OCI-M2 (cell line): ENCODE measurements around the gene LY6G6D.

Source experiments
- DNase-seq: peaks from one replicate; lab custom pipeline; 2025; ENCODE audit not compliant: unreplicated experiment; lab: John Stamatoyannopoulos, UW

The LY6G6D gene

DNA sequence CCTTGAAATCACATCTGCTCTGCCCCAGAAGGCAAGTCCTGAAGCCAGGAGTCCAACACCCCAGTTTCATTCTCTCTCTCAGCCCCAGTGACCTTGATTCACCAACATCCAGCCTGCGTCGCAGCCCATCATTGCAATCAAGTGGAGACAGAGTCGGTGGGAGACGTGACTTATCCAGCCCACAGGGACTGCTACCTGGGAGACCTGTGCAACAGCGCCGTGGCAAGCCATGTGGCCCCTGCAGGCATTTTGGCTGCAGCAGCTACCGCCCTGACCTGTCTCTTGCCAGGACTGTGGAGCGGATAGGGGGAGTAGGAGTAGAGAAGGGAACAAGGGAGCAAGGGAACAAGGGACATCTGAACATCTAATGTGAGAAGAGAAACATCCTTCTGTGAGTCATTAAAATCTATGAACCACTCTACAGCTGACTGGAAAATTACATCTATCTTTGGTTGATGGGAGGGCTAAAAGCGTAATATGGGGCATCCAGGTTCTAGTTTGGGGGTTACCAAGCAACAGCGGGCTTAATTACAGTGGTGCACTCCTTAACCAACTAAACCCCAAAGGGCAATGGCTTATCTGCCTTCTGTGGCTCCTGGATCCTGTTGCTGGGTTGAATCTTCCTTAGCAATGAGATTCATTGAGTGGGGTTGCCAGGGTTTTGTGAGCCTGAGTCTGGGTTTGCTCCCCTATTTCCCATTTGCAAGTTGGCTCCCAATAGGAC is 2.5 kb downstream of the LY6G6D start:
- no peak for DNase-seq

DNA sequence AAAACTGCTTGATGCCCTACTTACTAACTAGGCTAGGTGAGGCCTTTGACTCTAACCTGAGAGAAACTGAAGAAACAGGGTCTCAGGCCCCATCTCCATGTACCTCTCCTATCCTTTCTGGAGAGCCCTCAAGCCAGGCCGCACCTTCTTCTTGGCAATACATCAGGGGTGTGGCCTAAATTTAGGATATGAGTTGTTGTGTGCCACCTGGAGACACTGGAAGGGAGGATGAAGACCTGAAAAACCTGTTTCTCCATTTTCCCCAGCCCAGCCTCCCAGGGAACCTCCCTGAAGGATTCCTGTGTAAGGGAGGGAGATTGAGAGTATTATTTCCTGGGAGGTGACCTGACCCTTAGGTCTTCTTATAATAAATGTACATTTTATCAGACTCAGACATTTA is 3.1 kb downstream of the LY6G6D start:
- no peak for DNase-seq

DNA sequence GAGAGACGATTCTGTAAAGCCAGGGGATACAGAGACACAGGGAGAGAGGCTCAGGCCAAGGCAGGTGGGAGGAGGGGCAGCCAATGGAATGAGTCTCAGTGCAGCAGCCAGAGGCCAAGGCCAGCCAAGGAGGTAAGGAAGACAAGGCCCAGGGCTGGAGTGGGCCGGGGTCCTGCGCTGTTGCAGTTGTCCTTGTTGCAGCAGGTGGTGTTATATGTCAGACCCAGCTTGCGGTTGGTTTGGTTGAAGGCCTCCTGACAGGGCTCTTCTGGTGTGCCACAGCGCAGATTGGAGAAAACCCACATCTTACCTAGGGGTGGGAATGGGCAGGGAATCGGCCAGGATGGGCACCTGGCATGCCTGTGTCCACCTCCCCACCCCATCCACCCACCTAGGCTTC is 3.9 kb downstream of the LY6G6D start:
- no peak for DNase-seq

DNA sequence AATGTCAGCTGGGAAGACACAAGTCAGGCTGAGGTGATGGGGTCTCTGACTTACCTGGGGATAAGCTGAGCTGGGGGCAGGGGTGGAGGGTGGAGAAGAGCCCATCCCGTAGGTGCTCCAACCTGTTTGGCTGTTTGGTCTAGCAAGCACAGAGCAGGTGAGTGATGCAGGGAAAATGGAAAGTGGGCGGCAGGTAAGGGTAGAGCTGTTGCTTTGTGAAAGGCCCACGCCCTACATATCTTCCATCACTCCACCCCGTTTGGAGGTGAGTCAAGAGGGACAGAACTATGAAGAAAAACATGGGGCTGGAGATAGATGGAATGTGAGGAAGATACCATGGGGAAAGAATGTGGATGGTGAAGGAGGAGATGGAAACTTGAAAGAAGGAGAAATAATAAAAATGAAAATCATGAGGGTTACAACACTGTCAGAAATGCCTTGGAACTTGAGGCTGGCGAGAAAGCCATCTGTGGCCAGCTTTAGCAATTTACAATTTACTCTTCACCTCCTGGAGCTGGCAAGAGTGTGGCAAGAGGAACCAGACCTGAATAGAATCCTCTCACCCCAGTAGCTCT is 5.1 kb downstream of the LY6G6D start:
- no peak for DNase-seq

DNA sequence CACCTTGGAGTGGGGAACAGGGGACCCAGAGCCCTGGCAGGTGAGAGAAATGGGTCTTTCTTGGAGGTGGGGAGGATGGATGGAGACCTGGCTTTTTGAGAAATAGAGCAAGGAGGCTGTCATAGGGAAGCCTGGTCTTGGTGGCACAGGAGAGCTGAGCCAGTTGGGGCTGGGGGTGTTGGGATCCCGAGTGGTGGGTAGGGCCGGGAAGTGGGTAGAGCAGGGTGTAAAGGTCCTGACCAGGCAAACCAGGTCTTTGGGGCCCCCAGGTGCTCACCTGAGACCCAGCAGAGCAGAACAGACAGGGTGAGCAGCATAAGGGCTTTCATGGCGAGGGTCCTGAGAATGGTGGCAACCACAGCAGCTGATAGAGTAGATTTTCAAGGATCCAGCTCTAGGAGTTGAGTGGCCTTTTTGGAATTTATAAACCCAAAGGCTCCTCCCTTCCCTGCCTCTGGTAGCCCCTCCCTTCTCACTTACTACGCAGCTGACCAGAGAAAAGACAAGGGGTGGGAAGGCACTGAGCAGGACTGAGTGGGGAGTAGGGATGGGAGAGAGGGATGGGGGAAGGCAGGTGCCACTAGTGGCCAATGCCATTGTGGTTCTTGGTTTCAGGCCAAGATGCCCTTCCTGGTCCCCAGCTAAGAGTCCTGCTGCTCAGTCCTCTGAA is 6.3 kb downstream of the LY6G6D start, which contains the start of gene LY6G6C:
LY6G6C (minus strand) TSS at position 396 of the 670 bp plus-strand sequence; CDS start at position 329, 67 bp downstream.
- DNase-seq, result no peak

DNA sequence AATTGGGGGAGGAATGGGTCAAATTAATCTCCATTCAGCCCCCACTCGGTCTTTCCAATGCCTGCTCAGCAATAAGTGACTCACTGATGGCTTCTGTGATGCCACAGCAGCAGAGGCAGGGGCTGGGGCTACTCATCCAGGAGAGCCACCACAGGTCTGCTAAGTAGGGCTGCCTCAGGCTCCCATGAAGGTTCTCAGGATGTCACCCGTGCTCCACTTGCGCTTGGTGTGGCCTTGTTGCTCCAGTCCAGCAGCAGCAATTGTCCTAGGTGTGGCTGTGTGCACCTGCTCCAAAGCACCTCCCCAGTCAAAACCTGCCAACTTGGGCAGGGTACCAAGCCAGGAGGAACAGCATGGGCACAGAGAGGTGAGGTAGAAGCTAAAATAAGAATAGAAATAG is 7.0 kb downstream of the LY6G6D start:
- no peak for DNase-seq

DNA sequence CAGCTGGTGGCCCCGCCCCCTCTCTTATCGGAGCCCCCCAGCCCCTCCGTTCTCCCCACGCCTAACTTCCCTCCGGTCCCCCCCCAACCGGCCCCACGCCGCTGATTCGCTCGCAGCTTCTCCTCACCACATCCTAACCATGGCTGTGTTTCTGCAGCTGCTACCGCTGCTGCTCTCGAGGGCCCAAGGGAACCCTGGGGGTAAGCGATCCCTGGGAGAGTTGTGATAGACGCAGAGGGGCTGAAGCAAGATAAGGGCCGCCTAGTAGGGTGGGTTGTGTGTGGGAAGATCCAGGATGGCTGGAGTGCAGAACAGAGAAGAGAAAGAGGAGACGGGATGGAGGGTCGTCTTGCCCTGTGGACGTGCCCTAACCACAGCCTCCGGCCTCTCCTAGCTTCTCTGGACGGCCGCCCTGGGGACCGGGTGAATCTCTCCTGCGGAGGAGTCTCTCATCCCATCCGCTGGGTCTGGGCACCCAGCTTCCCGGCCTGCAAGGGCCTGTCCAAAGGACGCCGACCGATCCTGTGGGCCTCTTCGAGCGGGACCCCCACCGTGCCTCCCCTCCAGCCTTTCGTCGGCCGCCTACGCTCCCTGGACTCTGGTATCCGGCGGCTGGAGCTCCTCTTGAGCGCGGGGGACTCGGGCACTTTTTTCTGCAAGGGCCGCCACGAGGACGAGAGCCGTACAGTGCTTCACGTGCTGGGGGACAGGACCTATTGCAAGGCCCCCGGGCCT is 8.3 kb downstream of the LY6G6D start, which contains the start of gene MPIG6B:
MPIG6B (plus strand) TSS at position 129 of the 735 bp plus-strand sequence; CDS start at position 140, 11 bp downstream.
- peak; percentile 78 for DNase-seq

DNA sequence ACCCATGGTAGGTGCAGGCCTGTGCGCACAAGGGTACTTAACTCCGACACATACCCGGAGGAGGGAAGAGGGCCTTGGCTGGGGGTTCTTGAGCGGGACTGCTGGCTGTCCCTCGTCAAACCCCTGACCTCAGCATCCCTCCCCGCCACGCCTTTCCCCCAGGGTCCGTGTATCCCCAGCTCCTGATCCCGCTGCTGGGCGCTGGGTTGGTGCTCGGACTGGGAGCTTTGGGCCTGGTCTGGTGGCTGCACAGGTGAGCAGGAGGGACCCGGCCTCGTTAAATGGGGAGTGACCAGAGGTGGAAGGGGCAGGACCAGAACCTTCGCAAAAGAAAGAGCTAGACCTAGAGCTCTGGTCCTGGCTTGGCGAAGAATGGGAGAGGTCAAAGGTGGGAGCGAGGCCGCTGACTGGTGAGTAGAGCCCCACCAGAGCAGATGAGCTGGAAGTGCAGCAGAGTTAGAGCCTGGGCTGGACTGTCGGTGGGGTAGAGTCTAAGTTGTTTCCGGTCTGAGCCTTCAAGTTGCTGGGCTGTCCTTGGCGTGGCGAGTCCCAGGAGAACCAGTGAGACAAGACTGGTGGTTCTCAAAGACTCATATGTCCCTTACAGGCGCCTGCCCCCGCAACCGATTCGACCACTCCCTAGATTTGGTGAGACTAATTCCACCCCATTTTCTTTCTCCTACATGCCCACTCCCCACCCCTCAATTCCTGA is 9.0 kb downstream of the LY6G6D start:
- no peak for DNase-seq

DNA sequence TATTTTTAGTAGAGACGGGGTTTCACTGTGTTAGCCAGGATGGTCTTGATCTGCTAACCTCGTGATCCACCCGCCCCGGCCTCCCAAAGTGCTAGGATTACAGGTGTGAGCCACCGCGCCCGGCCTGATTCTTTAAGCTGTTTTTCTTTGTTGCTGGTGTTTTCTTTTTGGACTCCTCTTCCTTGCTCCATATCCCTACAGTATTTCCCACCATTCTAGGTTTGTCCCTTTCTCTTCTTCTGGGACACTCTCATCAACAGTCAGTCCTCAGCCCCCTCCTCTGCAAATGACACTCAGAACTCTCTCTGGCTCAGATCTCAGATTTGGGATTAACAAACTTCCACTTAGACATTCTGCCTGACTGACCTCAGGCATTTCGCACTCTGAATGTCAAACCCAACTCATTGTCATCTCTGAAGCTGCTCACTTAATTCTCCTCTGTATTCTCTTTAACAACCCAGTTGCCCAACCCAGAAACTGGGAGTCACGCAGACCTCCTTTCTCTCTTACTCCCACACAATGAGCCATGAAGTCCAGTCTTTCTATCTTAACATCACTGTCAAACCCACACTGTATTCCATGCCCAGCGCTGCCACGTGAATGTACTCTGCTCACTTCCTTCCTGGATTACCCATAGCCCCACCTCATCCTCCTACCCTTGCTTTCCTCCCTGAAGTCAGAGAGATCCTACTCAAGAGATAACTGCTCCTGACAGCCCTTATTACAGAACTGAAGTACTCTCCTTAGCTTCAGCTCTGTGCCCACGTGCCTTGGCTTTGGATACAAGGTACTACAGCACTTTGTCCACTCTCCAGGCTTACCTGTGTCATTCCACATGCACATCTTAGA is 10.6 kb downstream of the LY6G6D start:
- DNase-seq, result no peak

DNA sequence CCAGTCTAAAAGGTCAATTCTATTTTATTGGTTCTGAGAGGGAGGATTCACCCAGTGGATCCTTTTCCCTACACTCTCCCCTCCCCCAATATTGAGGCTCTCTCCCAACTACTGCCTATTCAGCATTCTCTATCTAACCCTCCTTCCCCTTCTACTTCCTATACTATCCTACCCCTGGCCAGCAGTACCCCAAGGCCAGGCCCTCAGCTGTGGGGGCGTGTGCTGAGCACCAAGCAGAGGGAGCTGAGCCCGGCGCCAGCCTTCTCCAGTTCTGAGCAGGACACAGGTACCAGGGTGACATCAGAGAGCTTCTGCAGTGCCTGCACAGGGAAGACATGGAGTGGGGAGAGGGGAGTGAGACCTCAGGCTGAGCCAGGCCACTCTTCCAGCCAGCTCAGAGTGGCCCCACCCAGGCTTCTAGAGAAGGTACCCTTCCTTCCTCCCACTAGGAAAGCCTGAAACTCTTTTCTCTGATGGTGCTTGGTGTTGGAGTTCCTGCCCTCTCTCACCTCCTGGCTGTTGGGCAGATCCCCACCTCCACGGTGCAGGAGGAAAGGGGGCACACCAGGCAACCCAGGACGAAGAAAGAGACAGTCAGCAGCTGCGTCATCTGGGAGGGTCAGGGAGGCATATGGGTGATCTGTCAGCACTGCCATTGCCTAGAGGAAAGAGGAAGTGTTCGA is 12.0 kb downstream of the LY6G6D start:
- DNase-seq, result no peak

DNA sequence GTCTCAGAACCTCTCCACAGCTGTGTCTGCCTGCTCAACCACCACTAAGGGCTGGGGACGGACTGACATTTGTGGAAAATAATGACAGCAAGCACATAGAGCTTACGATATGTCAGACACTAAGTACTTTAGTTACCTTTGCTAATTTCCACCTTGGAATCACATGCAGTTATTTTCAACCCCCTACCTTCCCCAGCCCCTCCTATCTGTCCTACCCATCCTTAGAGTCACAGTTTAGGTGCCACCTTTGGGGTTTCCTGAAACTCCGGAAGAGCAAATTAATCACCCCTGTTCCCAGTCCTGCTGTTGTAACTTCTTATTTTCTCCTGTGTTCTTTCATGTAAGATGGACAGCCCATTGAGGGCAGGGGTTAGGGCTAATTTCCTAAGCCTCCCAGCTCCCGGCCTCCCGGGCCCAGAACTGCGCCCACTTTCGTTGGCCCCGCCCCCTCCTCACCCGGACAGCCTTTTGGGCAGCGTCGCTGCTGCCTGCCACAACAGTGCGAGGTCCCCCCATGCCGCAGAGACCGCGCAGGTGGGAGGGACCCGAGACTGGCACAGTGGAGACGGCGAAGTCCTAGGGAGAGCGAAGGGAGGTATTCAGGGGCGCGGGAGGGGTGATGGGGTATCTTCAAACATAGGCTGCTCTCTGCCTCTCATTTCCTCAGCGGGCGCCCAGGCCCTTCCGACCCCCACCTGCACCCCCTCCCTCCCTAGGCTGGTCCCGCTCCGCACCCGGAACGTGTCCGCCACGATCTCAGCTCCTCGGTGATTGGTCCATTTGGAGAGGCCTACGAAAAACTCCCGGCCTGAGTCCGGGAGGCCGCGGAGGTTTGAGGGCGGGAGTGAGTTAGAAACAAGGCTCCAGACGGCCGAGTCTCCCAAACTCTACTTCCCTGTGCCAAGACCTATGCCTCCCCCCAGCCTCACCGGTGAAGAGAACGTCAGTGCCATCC is 12.8 kb downstream of the LY6G6D start:
- DNase-seq, result no peak

DNA sequence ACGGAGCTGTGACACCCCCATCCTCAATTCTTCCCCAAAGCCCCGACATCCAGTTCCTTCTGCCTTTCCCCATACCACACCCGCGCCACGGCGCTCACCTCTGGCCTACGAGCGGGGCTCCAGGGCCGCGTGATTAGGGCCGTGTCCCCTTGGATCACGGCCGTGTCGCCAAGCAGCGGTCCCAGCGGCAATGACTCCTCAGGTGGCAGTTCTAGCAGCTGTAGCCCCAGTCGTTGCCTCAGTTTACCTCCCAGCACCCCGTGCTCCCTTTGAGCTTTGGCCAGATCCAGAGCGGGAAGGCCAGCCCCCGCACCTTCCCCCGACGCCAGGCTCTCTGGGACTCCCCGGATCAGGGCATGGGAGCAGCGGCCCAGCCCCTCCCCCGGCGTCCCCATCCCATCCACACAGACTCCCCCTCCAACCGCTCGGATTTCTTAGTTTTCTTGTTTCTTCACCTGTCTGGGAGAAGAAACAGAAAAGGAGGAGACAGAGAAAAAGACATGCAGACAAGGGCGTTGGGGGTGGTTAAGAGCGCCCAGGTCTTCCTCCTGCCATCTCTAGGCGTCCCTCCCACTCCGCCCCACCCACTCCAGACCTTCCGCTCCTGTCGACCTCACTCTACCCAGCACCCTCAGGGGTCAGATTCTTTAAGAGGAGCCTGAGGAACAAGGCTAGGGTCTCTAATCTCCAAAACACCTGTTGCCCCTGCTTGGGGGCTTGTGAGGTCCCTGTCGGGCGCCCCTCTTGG is 13.8 kb downstream of the LY6G6D start, which contains the start of gene DDAH2:
DDAH2 (minus strand) TSS at position 533 of the 748 bp plus-strand sequence; CDS start at position 395, 138 bp downstream.
- DNase-seq, result peak; percentile 94

DNA sequence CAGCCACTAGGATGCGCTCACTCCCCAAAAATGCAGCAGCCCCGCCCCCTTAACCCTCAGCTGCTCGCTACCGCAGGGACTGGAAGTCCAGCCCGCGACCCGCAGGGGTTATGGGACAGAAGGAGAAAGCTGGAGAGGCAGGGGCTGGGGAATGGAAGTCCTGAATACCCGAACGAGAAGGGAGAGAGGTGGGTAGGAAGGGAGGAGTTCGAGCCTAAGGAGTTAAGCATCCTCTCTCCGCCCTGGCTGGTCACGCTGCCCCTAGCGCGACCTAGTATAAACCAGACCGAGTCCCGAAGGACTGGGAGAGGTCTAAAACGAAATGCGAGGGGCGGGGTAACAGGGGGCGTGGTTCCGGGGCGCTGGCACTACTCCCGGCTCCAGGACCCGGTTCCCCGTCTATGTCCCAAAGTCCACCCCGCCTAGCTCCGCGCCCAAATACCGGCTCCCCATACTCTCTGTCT is 14.4 kb downstream of the LY6G6D start:
- peak; percentile 94 for DNase-seq

DNA sequence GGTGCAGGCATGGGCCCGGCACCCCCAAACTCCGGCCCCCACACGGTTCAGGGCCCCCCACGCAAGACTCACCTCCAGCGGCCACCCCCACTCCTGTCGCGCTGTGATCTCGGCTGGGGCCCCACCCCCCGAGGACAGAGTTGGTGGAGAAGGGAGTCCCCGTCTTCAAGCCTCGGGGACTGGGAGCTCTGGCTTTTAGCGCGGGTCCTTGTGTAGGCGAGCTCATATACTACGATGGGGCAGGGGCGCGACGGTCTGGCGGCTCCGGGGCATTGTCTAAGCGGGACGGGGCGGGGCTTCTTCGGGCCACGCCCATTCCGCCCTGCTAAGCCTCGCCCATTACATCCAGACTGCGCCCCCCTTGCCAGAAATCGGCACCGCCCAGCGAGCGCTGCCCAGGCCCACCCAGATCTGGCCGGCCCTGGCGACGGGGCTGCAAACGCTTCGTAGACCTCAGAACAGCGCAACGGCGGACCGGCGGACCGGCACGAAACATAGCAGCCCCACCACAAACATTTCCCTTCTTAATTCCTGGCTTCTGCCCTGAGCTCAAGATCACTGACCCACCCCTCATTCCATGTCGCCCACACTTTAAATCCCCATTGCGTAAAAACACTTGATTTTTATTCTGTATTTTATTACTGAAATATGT is 15.0 kb downstream of the LY6G6D start:
- peak; percentile 95 for DNase-seq

DNA sequence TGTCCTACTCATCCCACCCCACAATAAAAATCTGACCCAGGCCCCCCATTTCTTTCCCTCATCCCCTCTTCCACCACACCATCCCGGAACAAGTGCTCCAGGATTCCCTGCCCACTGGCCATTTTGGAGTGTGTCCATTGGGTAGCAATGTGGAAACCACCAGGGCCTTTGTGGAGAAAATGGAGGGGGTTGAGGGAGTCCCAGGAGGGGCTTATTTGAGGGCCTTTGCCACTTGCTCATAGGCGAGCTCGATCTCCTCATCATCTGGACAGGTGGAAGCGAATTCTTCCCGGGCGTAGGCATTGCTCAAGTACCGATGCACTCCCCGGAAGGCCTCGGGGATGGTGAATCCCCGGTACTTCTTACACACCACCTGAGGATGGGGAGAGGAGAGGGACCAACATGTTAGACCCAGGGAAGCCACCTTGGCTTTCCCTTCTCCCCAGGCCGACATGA is 15.5 kb downstream of the LY6G6D start:
- no peak for DNase-seq

DNA sequence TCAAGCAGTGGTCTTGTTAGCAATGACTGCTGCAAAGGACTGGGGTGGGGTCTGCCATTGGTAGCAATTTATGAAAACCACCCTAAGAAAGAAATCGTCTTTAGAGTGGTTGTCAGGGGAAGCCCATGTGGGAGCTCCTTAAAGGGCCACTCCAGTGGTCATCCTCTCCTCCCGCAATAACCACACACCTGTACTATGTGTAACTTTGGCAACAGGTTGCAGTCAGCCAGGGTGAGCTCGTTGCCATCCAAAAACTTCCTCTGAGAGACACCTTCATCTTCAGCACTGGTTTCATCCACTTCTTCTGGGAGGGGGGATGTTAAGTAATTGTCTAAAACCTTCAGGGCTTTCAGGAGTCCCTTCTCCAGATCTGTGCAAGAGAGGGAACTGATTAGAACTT is 16.9 kb downstream of the LY6G6D start:
- DNase-seq, result no peak

DNA sequence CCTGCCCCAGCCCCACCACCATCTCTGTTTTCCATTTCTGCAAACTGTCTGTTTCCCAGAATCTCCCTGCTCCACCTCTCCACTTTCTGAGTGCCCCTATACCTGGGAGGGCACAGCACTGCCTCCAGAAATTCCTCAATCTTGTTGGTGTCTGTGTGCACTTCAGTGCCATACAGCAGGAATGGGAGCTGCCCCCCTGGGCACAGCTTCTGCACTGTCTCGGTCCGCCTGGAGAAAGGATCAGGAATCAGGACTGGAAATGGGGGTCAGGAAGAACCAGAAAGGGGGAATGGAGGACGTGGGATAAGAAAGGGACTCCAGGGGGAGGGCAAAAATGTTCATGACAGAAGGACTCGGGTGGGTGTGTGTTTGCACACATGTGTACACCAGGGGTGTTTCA is 18.6 kb downstream of the LY6G6D start:
- DNase-seq, result no peak
